DMS53 treated with DMSO at 0.1 percent for 48 hours (cell line): ENCODE measurements around the gene ABCF2.

ENCODE experiments used
- DNase-seq: peaks from one replicate; lab custom pipeline; 2025; ENCODE audit not compliant: unreplicated experiment; lab: John Stamatoyannopoulos, UW

Gene ABCF2

GRCh38 chr7:151252961-151253711, 26.1 kb upstream of the ABCF2 start:
- DNase-seq: no peak

GRCh38 chr7:151252561-151252835, 25.5 kb upstream of the ABCF2 start:
- no peak for DNase-seq

- DNase-seq: peak; percentile 47
Observed at GRCh38 chr7:151251689-151252560, 24.9 kb upstream of the ABCF2 start.

- DNase-seq: no peak
Observed at GRCh38 chr7:151251328-151251688, 24.3 kb upstream of the ABCF2 start.

GRCh38 chr7:151250181-151251132, 23.5 kb upstream of the ABCF2 start:
- DNase-seq: no peak

- peak; percentile 20 for DNase-seq
Observed at GRCh38 chr7:151249732-151250072, 22.7 kb upstream of the ABCF2 start.

GRCh38 chr7:151249034-151249731, 22.2 kb upstream of the ABCF2 start:
- peak; percentile 68 for DNase-seq

- peak; percentile 56 for DNase-seq
Observed at GRCh38 chr7:151248346-151249033, 21.5 kb upstream of the ABCF2 start, which contains the start of gene SMARCD3. Gene SMARCD3, minus strand, starts transcription at chr7:151248694. Its CDS starts 132 bp downstream, at chr7:151248562.

GRCh38 chr7:151247611-151248345, 20.8 kb upstream of the ABCF2 start:
- peak; percentile 29 for DNase-seq

GRCh38 chr7:151246851-151247580, 20.0 kb upstream of the ABCF2 start:
- DNase-seq: no peak

- DNase-seq: no peak
Observed at GRCh38 chr7:151246102-151246850, 19.3 kb upstream of the ABCF2 start.

GRCh38 chr7:151245360-151246101, 18.5 kb upstream of the ABCF2 start:
- DNase-seq: peak; percentile 19

- no peak for DNase-seq
Observed at GRCh38 chr7:151244841-151245346, 17.9 kb upstream of the ABCF2 start.

GRCh38 chr7:151244196-151244840, 17.3 kb upstream of the ABCF2 start:
- DNase-seq: peak; percentile 54

- peak; percentile 36 for DNase-seq
Observed at GRCh38 chr7:151243408-151244195, 16.6 kb upstream of the ABCF2 start.

- DNase-seq: peak; percentile 35
Observed at GRCh38 chr7:151243045-151243349, 16.0 kb upstream of the ABCF2 start.
